H1 (cell line): ENCODE results near the gene MAD2L1.

Experiments
- BACH1 ChIP-seq: IDR thresholded peaks from 2 replicates; pipeline ENCODE4 v1.6.1; 2012; ENCODE audit warnings: low read length, improper control_type of control experiment
- BRCA1 ChIP-seq: IDR thresholded peaks from 2 replicates; pipeline ENCODE4 v1.6.1; 2012; ENCODE audit warnings: low read depth, low read length, improper control_type of control experiment
- CEBPB ChIP-seq: IDR thresholded peaks from 2 replicates; pipeline ENCODE4 v1.6.1; 2012; ENCODE audit warnings: low read depth, low read length
- CHD2 ChIP-seq: IDR thresholded peaks from 2 replicates; pipeline ENCODE4 v1.6.1; 2012; ENCODE audit warnings: low read length, improper control_type of control experiment
- CTCF ChIP-seq, 3 experiments: IDR thresholded peaks; 1 replicate in 2 of 3; 2 replicates in 1 of 3; pipeline versions ENCODE4 v1.5.1 to v1.6.1; 2011; ENCODE audit warnings: low read length in 3 of 3, mild to moderate bottlenecking in 3 of 3, inconsistent platforms in 2 of 3, low read depth in 1 of 3, moderate library complexity in 1 of 3; ENCODE audit not compliant: insufficient read depth in 1 of 3; ENCODE audit errors: control extremely low read depth in 1 of 3
- EZH2 ChIP-seq: fragments of 200-600 bp; sonication (generic); IDR thresholded peaks from 2 replicates; pipeline ENCODE4 v1.7.1; 2012; ENCODE audit warnings: low read depth, mild to moderate bottlenecking, moderate library complexity, low read length, inconsistent platforms; ENCODE audit not compliant: severe bottlenecking
- JUN ChIP-seq: IDR thresholded peaks from 2 replicates; pipeline ENCODE4 v1.6.1; 2011; ENCODE audit warnings: low read depth, mild to moderate bottlenecking, improper control_type of control experiment, low read length
- JUND ChIP-seq: IDR thresholded peaks from 2 replicates; pipeline ENCODE4 v1.6.1; 2011; ENCODE audit warnings: mild to moderate bottlenecking, improper control_type of control experiment, low read length
- MAFK ChIP-seq: IDR thresholded peaks from 2 replicates; pipeline ENCODE4 v1.6.1; 2012; ENCODE audit warnings: low read depth, mild to moderate bottlenecking, improper control_type of control experiment, low read length
- POLR2A ChIP-seq, 2 experiments: IDR thresholded peaks; 1 replicate in 1 of 2; 2 replicates in 1 of 2; pipeline ENCODE4 v1.6.1; 2011; ENCODE audit warnings: low read depth in 2 of 2, low read length in 2 of 2, mild to moderate bottlenecking in 2 of 2; ENCODE audit errors: control extremely low read depth in 1 of 2
- RAD21 ChIP-seq, 2 experiments: IDR thresholded peaks in 1 of 2; conservative IDR thresholded peaks in 1 of 2; 2 replicates each; pipeline ENCODE4 v1.6.1; 2011; ENCODE audit warnings: low read depth in 2 of 2, low read length in 2 of 2, improper control_type of control experiment in 1 of 2, inconsistent platforms in 1 of 2, mild to moderate bottlenecking in 1 of 2, moderate library complexity in 1 of 2
- RFX5 ChIP-seq: IDR thresholded peaks from 2 replicates; pipeline ENCODE4 v1.6.1; 2011; ENCODE audit warnings: low read depth, low read length, improper control_type of control experiment, borderline replicate concordance
- TEAD4 ChIP-seq: IDR thresholded peaks from 2 replicates; pipeline ENCODE4 v1.6.1; 2012; ENCODE audit warnings: low read depth, low read length, inconsistent platforms, mixed read lengths

- TF ChIP-seq MAFK (no peak), TEAD4 (no peak), CTCF (IDR thresholded peaks at IDR 0.05; ENCODE audit: control extremely low read depth in 1 of 3, insufficient read depth in 1 of 3, low read depth in 1 of 3, low read length in 3 of 3) (no peak), JUND (no peak), BRCA1 (no peak), EZH2 (no peak), POLR2A (IDR thresholded peaks at IDR 0.05; ENCODE audit: control extremely low read depth in 1 of 2, low read depth in 2 of 2, low read length in 2 of 2) (no peak), JUN (no peak), CEBPB (no peak), RFX5 (no peak), CHD2 (no peak), BACH1 (no peak), RAD21 (IDR thresholded peaks at IDR 0.05 in 1 of 2, conservative IDR thresholded peaks at IDR 0.05 in 1 of 2; ENCODE audit: low read depth in 2 of 2, low read length in 2 of 2) (no peak)
These were observed 13.9 kb upstream of the MAD2L1 start for GRCh38 chr4:120080533-120080932.
